Stimulated activated CD8-positive, alpha-beta memory T cell treated with anti-CD3 and anti-CD28 coated beads, Interleukin-12 subunit alpha, Interleukin-12 subunit beta, amount 100 ng/mL, for 1 hour (primary cell): Measurements from ENCODE around the gene FOS.

ENCODE experiments used
- DNase-seq: peaks from one replicate; pipeline ENCODE4 v3.0.0-alpha.2; 2020; ENCODE audit warnings: low read depth

FOS gene

DNA sequence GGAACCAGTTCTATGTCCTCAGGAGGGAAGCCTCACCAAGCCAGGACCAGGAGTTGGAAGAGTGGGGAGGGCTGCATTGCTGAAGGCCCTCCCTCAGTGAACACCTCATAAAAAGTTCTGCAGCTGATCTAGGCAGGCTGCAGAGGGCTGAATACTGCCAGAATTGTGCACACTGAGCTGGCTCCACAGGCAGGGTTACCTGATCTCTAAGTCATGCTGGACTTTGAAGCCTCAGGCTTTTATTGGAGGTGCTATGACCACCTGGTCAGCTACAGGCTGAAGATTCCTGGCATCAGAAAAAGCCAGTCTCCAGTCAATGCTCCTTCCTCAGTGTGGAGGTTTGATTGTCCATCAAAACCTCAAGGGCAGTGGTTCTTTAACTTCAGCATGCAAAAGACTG lies 39.7 kb downstream of the FOS start:
- DNase-seq = no peak

DNA sequence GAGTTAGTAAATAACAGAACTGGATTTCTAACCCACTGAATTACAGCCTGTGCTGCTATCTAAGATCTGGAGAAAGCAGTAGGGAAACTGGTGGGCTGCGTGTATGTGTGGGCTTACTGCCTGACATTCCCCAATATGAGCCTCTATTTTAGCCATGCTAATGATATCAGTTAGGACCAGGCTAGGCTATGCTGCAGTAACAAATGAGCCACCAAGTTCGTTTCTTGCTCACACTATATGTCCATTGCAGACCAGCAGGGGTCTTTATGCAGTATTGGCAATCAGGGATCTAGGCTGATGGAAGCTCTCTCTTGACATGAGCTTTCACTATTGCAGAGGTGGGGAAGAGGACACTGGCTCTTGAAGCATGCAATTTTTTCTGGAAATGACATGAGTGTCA lies 40.4 kb downstream of the FOS start:
- no peak for DNase-seq

DNA sequence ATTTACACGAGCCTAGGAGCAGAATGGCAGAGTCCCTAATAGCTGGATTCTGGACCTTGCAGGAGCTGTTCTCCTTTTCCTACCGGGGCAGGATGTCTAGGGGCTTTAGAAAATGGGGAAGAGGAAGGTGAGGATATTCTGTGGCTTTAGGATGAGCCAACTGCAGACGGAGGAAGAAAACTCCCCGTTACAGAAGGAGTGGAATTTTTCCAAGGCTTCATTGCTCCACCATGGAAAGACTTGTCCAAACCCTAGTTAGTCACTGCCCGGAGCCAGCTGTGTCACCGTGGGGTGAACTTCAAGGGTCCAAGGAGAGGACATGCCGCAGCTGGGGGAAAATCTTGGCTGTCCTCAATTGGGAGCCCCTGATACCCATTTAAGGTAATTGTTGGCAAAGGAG lies 41.6 kb downstream of the FOS start:
- DNase-seq = no peak

DNA sequence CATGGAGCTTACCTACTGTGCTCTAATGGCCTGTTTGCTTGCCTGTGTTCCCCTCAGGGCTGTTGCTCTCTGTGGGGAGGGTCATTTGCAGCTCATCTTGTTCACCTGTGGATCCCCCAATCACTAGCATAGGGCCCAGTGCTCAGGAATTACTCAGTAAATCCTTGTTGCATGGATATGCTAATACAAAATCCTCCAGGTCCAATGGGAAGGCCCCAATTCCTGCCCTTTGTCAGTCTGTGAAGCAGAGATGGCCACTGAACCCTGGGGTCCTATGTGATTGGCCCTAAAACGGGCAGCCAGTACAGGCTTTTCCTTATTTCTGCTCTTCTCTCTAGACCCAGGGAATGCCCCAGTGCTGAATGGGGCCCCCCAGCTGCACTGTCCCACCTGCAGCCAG lies 44.1 kb downstream of the FOS start:
- no peak for DNase-seq

DNA sequence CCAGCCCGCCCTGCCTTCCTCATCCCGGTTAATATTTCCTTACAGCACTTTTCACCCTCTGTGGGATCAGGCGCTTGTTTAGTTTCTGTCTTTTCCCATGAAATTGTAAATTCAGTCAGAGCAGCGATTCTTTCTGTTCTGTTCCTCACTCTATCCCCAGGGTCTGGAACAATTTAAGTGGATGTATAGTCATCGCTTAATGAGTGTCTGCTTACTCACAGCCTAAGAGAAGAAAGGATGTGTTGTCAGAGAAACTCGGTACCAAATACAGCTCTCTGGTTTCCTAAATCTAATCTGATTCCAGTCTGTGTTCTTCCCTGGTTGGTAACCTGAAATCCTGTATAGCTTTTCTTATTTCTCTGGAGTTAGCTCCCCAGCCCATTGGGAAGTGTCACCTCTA lies 44.9 kb downstream of the FOS start:
- DNase-seq = no peak

DNA sequence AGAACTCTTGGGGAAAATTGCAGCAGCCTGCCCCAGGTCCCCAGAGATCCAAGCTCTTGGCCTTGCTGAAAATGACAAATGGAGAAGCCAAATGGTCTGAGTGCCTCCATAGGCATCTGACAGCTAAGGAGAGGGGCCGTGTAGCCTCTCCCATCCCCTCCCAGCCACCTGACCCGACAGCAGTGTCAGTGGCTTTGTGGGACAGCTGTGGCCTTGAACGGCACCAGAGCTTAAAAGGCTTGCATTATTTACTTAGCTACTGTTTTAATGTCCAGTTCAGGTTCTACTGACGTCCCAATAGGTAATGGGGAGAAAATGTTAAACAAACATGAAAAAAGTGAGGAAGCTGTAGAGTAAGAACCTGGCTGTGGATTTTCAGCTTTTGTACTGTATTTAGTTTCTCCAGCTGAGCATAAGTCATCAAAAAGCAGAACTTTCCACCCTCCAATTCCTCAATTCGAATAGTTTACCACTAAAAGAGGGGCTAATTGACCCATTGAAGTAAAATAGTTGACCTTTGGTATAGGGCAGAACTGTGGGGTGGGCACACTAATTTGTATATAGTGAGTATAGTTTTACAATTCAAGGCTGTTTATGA lies 50.0 kb downstream of the FOS start:
- no peak for DNase-seq

DNA sequence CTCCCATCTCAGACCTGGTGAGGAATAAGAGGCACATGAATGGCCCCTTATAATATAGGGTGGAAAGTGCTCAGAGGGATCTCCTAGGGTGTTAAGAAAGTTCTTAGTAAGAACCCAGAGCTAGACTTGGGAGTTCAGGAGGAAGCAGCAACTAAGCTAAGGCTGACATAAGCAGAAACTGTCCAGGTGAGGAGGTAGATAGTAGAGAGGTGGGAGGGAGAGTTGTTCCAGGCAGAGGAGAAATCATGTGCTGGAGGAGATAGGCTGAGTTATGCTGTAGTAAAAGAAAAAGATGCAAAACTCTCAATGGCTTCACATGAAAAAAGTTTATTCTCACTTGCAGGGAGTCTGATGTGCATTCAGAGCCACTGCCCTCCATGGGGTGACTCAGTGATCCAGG lies 50.7 kb downstream of the FOS start:
- DNase-seq = no peak

DNA sequence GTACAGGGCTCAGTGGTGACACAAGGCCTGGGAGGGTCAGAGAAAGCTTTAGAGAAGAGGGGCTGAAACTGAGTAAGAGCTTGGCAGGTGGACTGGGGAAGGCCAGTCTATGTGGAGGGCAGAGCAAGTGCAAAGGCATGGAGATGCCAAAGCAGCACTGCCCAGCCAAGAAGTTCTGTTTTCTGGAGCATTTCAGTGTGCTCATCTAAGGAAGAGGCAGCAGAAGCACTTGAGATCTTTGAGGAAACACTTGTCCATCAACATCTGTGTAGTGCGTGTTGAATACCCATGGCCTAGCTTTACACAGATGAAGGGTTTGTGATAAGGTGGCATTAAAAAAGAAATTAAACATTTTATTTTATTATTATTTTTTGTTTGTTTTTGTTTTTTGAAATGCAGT lies 52.8 kb downstream of the FOS start:
- no peak for DNase-seq
